Measurements from ENCODE around the gene NLRC5. TPM values are rescaled to one million over a fixed set of nuclear protein-coding genes. Genes with fewer than 3 reads are reported as not detected.

NLRC5 gene
- polyA plus RNA-seq, 1 donor from 2014 or later, result 134 TPM

- H3K27me3 Mint-ChIP-seq, result no peaks in the 10 kb centered on the region
- peaks cover 14% of the 10 kb centered on the region for H3K36me3 Mint-ChIP-seq
- H3K4me1 Mint-ChIP-seq, result peaks cover 15 to 32% (median 20%) of the 10 kb centered on the region in 3 donors
- peak overlapping the region; percentile 74 to 89 (median 80) for H3K27ac Mint-ChIP-seq
- H3K4me3 Mint-ChIP-seq, result no peak overlapping the region
- H3K9me3 Mint-ChIP-seq, result peaks cover 0 to 1% (median 0%) of the 10 kb centered on the region in 3 donors
These were observed 36.8 kb downstream of the NLRC5 start for GRCh38 chr16:57025941-57026777.

GRCh38 chr16:57026778-57027062 lies 37.4 kb downstream of the NLRC5 start:
- H3K36me3 Mint-ChIP-seq, result peaks cover 10% of the 10 kb centered on the region
- peak overlapping the region in 1 of 3 donors; percentile 80 for H3K27ac Mint-ChIP-seq
- peaks cover 0 to 1% (median 0%) of the 10 kb centered on the region in 3 donors for H3K9me3 Mint-ChIP-seq
- no peaks in the 10 kb centered on the region for H3K27me3 Mint-ChIP-seq
- H3K4me3 Mint-ChIP-seq, result no peak overlapping the region
- peaks cover 15 to 29% (median 22%) of the 10 kb centered on the region in 3 donors for H3K4me1 Mint-ChIP-seq

- Mint-ChIP-seq H3K4me1 (peaks cover 15 to 27% (median 22%) of the 10 kb centered on the region in 3 donors), H3K36me3 (peaks cover 9% of the 10 kb centered on the region), H3K4me3 (no peak overlapping the region), H3K27ac (peak overlapping the region; percentile 58 to 80 (median 59)), H3K27me3 (no peaks in the 10 kb centered on the region), H3K9me3 (peaks cover 0 to 1% (median 0%) of the 10 kb centered on the region in 3 donors)
These were observed 37.7 kb downstream of the NLRC5 start for GRCh38 chr16:57027067-57027466.

GRCh38 chr16:57028086-57028485 lies 38.7 kb downstream of the NLRC5 start:
- peaks cover 0 to 1% (median 0%) of the 10 kb centered on the region in 3 donors for H3K9me3 Mint-ChIP-seq
- peaks cover 8% of the 10 kb centered on the region for H3K36me3 Mint-ChIP-seq
- H3K4me3 Mint-ChIP-seq, result peak overlapping the region in 1 of 4 donors; percentile 72
- H3K27ac Mint-ChIP-seq, result peak overlapping the region in 1 of 3 donors; percentile 65
- no peaks in the 10 kb centered on the region for H3K27me3 Mint-ChIP-seq
- peaks cover 12 to 24% (median 21%) of the 10 kb centered on the region in 3 donors for H3K4me1 Mint-ChIP-seq

GRCh38 chr16:57029161-57030160 lies 40.1 kb downstream of the NLRC5 start:
- Mint-ChIP-seq H3K9me3 (peaks cover 0 to 1% (median 0%) of the 10 kb centered on the region in 3 donors), H3K36me3 (peaks cover 14% of the 10 kb centered on the region), H3K4me1 (peaks cover 9 to 23% (median 22%) of the 10 kb centered on the region in 3 donors), H3K27ac (no peak overlapping the region), H3K27me3 (no peaks in the 10 kb centered on the region), H3K4me3 (no peak overlapping the region)

GRCh38 chr16:57030346-57030902 lies 41.1 kb downstream of the NLRC5 start:
- Mint-ChIP-seq H3K36me3 (peaks cover 15% of the 10 kb centered on the region), H3K4me1 (peaks cover 9 to 25% (median 20%) of the 10 kb centered on the region in 3 donors), H3K9me3 (peaks cover 0 to 1% (median 0%) of the 10 kb centered on the region in 3 donors), H3K27me3 (no peaks in the 10 kb centered on the region), H3K4me3 (no peak overlapping the region), H3K27ac (no peak overlapping the region)

GRCh38 chr16:57031156-57031555 lies 41.8 kb downstream of the NLRC5 start:
- Mint-ChIP-seq H3K27me3 (no peaks in the 10 kb centered on the region), H3K9me3 (peaks cover 0 to 1% (median 0%) of the 10 kb centered on the region in 3 donors), H3K4me1 (peaks cover 15 to 29% (median 19%) of the 10 kb centered on the region in 3 donors), H3K27ac (peak overlapping the region in 2 of 3 donors; percentile 10 to 46), H3K36me3 (peaks cover 20% of the 10 kb centered on the region), H3K4me3 (no peak overlapping the region)

GRCh38 chr16:57032346-57032745 lies 43.0 kb downstream of the NLRC5 start:
- peaks cover 23% of the 10 kb centered on the region for H3K36me3 Mint-ChIP-seq
- peak overlapping the region in 1 of 3 donors; percentile 32 for H3K27ac Mint-ChIP-seq
- peaks cover 12 to 27% (median 15%) of the 10 kb centered on the region in 3 donors for H3K4me1 Mint-ChIP-seq
- no peaks in the 10 kb centered on the region for H3K27me3 Mint-ChIP-seq
- no peak overlapping the region for H3K4me3 Mint-ChIP-seq
- peaks cover 0 to 1% (median 0%) of the 10 kb centered on the region in 3 donors for H3K9me3 Mint-ChIP-seq

- no peak overlapping the region for H3K4me3 Mint-ChIP-seq
- peak overlapping the region in 2 of 3 donors; percentile 58 to 85 for H3K27ac Mint-ChIP-seq
- H3K4me1 Mint-ChIP-seq, result peaks cover 6 to 28% (median 16%) of the 10 kb centered on the region in 3 donors
- no peaks in the 10 kb centered on the region for H3K27me3 Mint-ChIP-seq
- peaks cover 0 to 1% (median 0%) of the 10 kb centered on the region in 3 donors for H3K9me3 Mint-ChIP-seq
- peaks cover 23% of the 10 kb centered on the region for H3K36me3 Mint-ChIP-seq
These were observed 43.6 kb downstream of the NLRC5 start for GRCh38 chr16:57032931-57033330.

GRCh38 chr16:57036315-57036714 lies 47.0 kb downstream of the NLRC5 start:
- peaks cover 28% of the 10 kb centered on the region for H3K36me3 Mint-ChIP-seq
- peaks cover 5% of the 10 kb centered on the region for H3K27me3 Mint-ChIP-seq
- peak overlapping the region in 1 of 4 donors; percentile 17 for H3K4me3 Mint-ChIP-seq
- peaks cover 27 to 45% (median 31%) of the 10 kb centered on the region in 3 donors for H3K4me1 Mint-ChIP-seq
- no peaks in the 10 kb centered on the region for H3K9me3 Mint-ChIP-seq
- peak overlapping the region; percentile 85 to 98 (median 92) for H3K27ac Mint-ChIP-seq

- no peaks in the 10 kb centered on the region for H3K9me3 Mint-ChIP-seq
- H3K27me3 Mint-ChIP-seq, result peaks cover 5% of the 10 kb centered on the region
- peaks cover 29% of the 10 kb centered on the region for H3K36me3 Mint-ChIP-seq
- H3K4me3 Mint-ChIP-seq, result no peak overlapping the region
- peak overlapping the region; percentile 85 to 98 (median 92) for H3K27ac Mint-ChIP-seq
- peaks cover 30 to 47% (median 35%) of the 10 kb centered on the region in 3 donors for H3K4me1 Mint-ChIP-seq
These were observed 47.6 kb downstream of the NLRC5 start for GRCh38 chr16:57036945-57037344.

GRCh38 chr16:57038166-57038565 lies 48.8 kb downstream of the NLRC5 start:
- Mint-ChIP-seq H3K4me1 (peaks cover 40 to 55% (median 47%) of the 10 kb centered on the region in 3 donors), H3K27ac (peak overlapping the region; percentile 85 to 100 (median 98)), H3K36me3 (peaks cover 30% of the 10 kb centered on the region), H3K9me3 (no peaks in the 10 kb centered on the region), H3K27me3 (peaks cover 5% of the 10 kb centered on the region), H3K4me3 (peak overlapping the region in 3 of 4 donors; percentile 3 to 75 (median 10))

GRCh38 chr16:57039148-57039812 lies 49.9 kb downstream of the NLRC5 start:
- peaks cover 44 to 61% (median 58%) of the 10 kb centered on the region in 3 donors for H3K4me1 Mint-ChIP-seq
- H3K36me3 Mint-ChIP-seq, result peaks cover 29% of the 10 kb centered on the region

More at GRCh38 chr16:57039148-57039812, 49.9 kb downstream of the NLRC5 start:
- Mint-ChIP-seq H3K27me3 (peaks cover 5% of the 10 kb centered on the region), H3K4me3 (peak overlapping the region; percentile 22 to 91 (median 76)), H3K27ac (peak overlapping the region; percentile 88 to 100 (median 98)), H3K9me3 (no peaks in the 10 kb centered on the region)

Measured in IgD-negative memory B cell (primary cell).